ENCODE data around the gene C1orf87.

C1orf87 gene

GRCh38 chr1:60059468-60059867 lies 14.1 kb downstream of the C1orf87 start:
- no peak for DNase-seq (ENCODE audit: low spot score)

GRCh38 chr1:60055336-60055735 lies 18.2 kb downstream of the C1orf87 start:
- no peak for DNase-seq (ENCODE audit: low spot score)

GRCh38 chr1:60054374-60054773 lies 19.2 kb downstream of the C1orf87 start:
- DNase-seq (ENCODE audit: low spot score) = no peak

GRCh38 chr1:60052601-60053000 lies 21.0 kb downstream of the C1orf87 start:
- no peak for DNase-seq (ENCODE audit: low spot score)

GRCh38 chr1:60051191-60051590 lies 22.4 kb downstream of the C1orf87 start:
- DNase-seq (ENCODE audit: low spot score) = no peak

- no peak for DNase-seq (ENCODE audit: low spot score)
Observed at GRCh38 chr1:60049188-60049587, 24.4 kb downstream of the C1orf87 start.

- no peak for DNase-seq (ENCODE audit: low spot score)
Observed at GRCh38 chr1:60044881-60045280, 28.7 kb downstream of the C1orf87 start.

- DNase-seq (ENCODE audit: low spot score) = no peak
Observed at GRCh38 chr1:60041783-60042182, 31.8 kb downstream of the C1orf87 start.

- DNase-seq (ENCODE audit: low spot score) = no peak
Observed at GRCh38 chr1:60037669-60038068, 35.9 kb downstream of the C1orf87 start.

- no peak for DNase-seq (ENCODE audit: low spot score)
Observed at GRCh38 chr1:60036856-60037460, 36.6 kb downstream of the C1orf87 start.

GRCh38 chr1:60035921-60036320 lies 37.6 kb downstream of the C1orf87 start:
- no peak for DNase-seq (ENCODE audit: low spot score)

- DNase-seq (ENCODE audit: low spot score) = no peak
Observed at GRCh38 chr1:60034999-60035398, 38.6 kb downstream of the C1orf87 start.

GRCh38 chr1:60033066-60033465 lies 40.5 kb downstream of the C1orf87 start:
- no peak for DNase-seq (ENCODE audit: low spot score)

GRCh38 chr1:60031146-60031545 lies 42.4 kb downstream of the C1orf87 start:
- DNase-seq (ENCODE audit: low spot score) = no peak

GRCh38 chr1:60025552-60025951 lies 48.0 kb downstream of the C1orf87 start:
- no peak for DNase-seq (ENCODE audit: low spot score)

- DNase-seq (ENCODE audit: low spot score) = no peak
Observed at GRCh38 chr1:60017508-60018205, 55.9 kb downstream of the C1orf87 start.

GRCh38 chr1:60010690-60011089 lies 62.9 kb downstream of the C1orf87 start:
- no peak for DNase-seq (ENCODE audit: low spot score)

- no peak for DNase-seq (ENCODE audit: low spot score)
Observed at GRCh38 chr1:60008500-60008899, 65.1 kb downstream of the C1orf87 start.

- no peak for DNase-seq (ENCODE audit: low spot score)
Observed at GRCh38 chr1:60000625-60001024, 72.9 kb downstream of the C1orf87 start.

GRCh38 chr1:59999746-60000145 lies 73.8 kb downstream of the C1orf87 start:
- no peak for DNase-seq (ENCODE audit: low spot score)

GRCh38 chr1:59999006-59999405 lies 74.6 kb downstream of the C1orf87 start:
- no peak for DNase-seq (ENCODE audit: low spot score)

- no peak for DNase-seq (ENCODE audit: low spot score)
Observed at GRCh38 chr1:59997479-59998115, 76.0 kb downstream of the C1orf87 start.

Measured in ecto neural progenitor cell (in vitro differentiated cells).